Measurements from ENCODE around the gene MYOM3.

MYOM3 gene

GRCh38 chr1:24121406-24121805 is 9.5 kb upstream of the MYOM3 start:
- WGBS, 2 donors (ENCODE audit: extremely low coverage in 2 of 2, insufficient read length in 2 of 2, insufficient replicate concordance in 1 of 2), result no CpG with 5 or more reads among the region's 14 CpGs
- peak overlapping the region; percentile 40 for H2AK5ac ChIP-seq (ENCODE audit: low read depth, low read length)
- no peaks in the 10 kb centered on the region for H3K79me1 ChIP-seq (ENCODE audit: low read depth, low read length)
- no peak overlapping the region for H3K9ac ChIP-seq (ENCODE audit: low read depth, low read length, poor library complexity)
- H4K8ac ChIP-seq (ENCODE audit: low read depth, low read length), result no peak overlapping the region
- H3K18ac ChIP-seq (ENCODE audit: low read length), result peak overlapping the region; percentile 41
- peak overlapping the region; percentile 51 for H2BK15ac ChIP-seq (ENCODE audit: low read length)
- peaks cover 0 to 3% of the 10 kb centered on the region in 2 donors for H3K4me1 ChIP-seq (ENCODE audit: control insufficient read depth in 2 of 2, insufficient read depth in 1 of 2, low read depth in 1 of 2, low read length in 2 of 2)
- H3K27ac ChIP-seq (replicated peaks; ENCODE audit: low read length), result no peak overlapping the region
- no peak for DNase-seq (ENCODE audit: low spot score)
- no peak overlapping the region for H2BK120ac ChIP-seq (ENCODE audit: low read depth, low read length)
- H3K14ac ChIP-seq (ENCODE audit: low read length), result peak overlapping the region; percentile 48
- no peak overlapping the region for H3K4ac ChIP-seq (ENCODE audit: low read length)
- H3K27me3 ChIP-seq (ENCODE audit: control insufficient read depth in 3 of 3, insufficient read depth in 3 of 3, low read depth in 1 of 3, low read length in 3 of 3), result peaks cover 0 to 4% (median 0%) of the 10 kb centered on the region in 3 experiments
- no peaks in the 10 kb centered on the region for H3K9me3 ChIP-seq (replicated peaks in 1 of 2; ENCODE audit: control insufficient read depth in 2 of 2, insufficient read depth in 1 of 2, low read depth in 1 of 2, low read length in 2 of 2)
- no peak overlapping the region for H4K91ac ChIP-seq (ENCODE audit: low read depth, low read length, poor library complexity)
- no peak overlapping the region for H3K23ac ChIP-seq (ENCODE audit: low read depth, low read length, poor library complexity)
- H3K36me3 ChIP-seq (replicated peaks in 1 of 2; ENCODE audit: control insufficient read depth in 2 of 2, insufficient read depth in 2 of 2, low read length in 2 of 2), result no peaks in the 10 kb centered on the region
- no peak overlapping the region for H2BK12ac ChIP-seq (ENCODE audit: low read length)
- no peak overlapping the region for H3K4me2 ChIP-seq (ENCODE audit: insufficient read depth, low read length, poor library complexity, severe bottlenecking)
- no peak overlapping the region for H3K4me3 ChIP-seq (ENCODE audit: low read length in 2 of 2)
- peak overlapping the region; percentile 15 for H2BK5ac ChIP-seq (ENCODE audit: low read length)
- H2AFZ ChIP-seq (ENCODE audit: low read length), result no peak overlapping the region

- Histone ChIP-seq H3K4me3 (ENCODE audit: low read length in 2 of 2) (no peak overlapping the region), H2BK12ac (ENCODE audit: low read length) (no peak overlapping the region), H3K23ac (ENCODE audit: low read depth, low read length, poor library complexity) (no peak overlapping the region), H3K36me3 (replicated peaks in 1 of 2; ENCODE audit: control insufficient read depth in 2 of 2, insufficient read depth in 2 of 2, low read length in 2 of 2) (no peaks in the 10 kb centered on the region), H2AK5ac (ENCODE audit: low read depth, low read length) (no peak overlapping the region), H3K79me1 (ENCODE audit: low read depth, low read length) (no peaks in the 10 kb centered on the region), H2BK15ac (ENCODE audit: low read length) (no peak overlapping the region), H4K8ac (ENCODE audit: low read depth, low read length) (no peak overlapping the region), H3K27ac (replicated peaks; ENCODE audit: low read length) (no peak overlapping the region), H2BK120ac (ENCODE audit: low read depth, low read length) (no peak overlapping the region), H4K91ac (ENCODE audit: low read depth, low read length, poor library complexity) (no peak overlapping the region), H3K27me3 (ENCODE audit: control insufficient read depth in 3 of 3, insufficient read depth in 3 of 3, low read depth in 1 of 3, low read length in 3 of 3) (peaks cover 0 to 5% (median 0%) of the 10 kb centered on the region in 3 experiments), H2BK5ac (ENCODE audit: low read length) (no peak overlapping the region), H3K4ac (ENCODE audit: low read length) (no peak overlapping the region), H2AFZ (ENCODE audit: low read length) (no peak overlapping the region), H3K4me1 (ENCODE audit: control insufficient read depth in 2 of 2, insufficient read depth in 1 of 2, low read depth in 1 of 2, low read length in 2 of 2) (peaks cover 0 to 3% of the 10 kb centered on the region in 2 donors), H3K9me3 (replicated peaks in 1 of 2; ENCODE audit: control insufficient read depth in 2 of 2, insufficient read depth in 1 of 2, low read depth in 1 of 2, low read length in 2 of 2) (no peaks in the 10 kb centered on the region), H3K9ac (ENCODE audit: low read depth, low read length, poor library complexity) (no peak overlapping the region), H3K18ac (ENCODE audit: low read length) (no peak overlapping the region), H3K14ac (ENCODE audit: low read length) (no peak overlapping the region), H3K4me2 (ENCODE audit: insufficient read depth, low read length, poor library complexity, severe bottlenecking) (no peak overlapping the region)
- no peak for DNase-seq (ENCODE audit: low spot score)
- no CpG with 5 or more reads among the region's 3 CpGs for WGBS, 2 donors (ENCODE audit: extremely low coverage in 2 of 2, insufficient read length in 2 of 2, insufficient replicate concordance in 1 of 2)
Measured at GRCh38 chr1:24120965-24121364, 9.0 kb upstream of the MYOM3 start.

GRCh38 chr1:24119859-24120756 is 8.2 kb upstream of the MYOM3 start:
- Histone ChIP-seq H3K36me3 (replicated peaks in 1 of 2; ENCODE audit: control insufficient read depth in 2 of 2, insufficient read depth in 2 of 2, low read length in 2 of 2) (no peaks in the 10 kb centered on the region), H4K8ac (ENCODE audit: low read depth, low read length) (peak overlapping the region; percentile 45), H3K79me1 (ENCODE audit: low read depth, low read length) (no peaks in the 10 kb centered on the region), H3K4me2 (ENCODE audit: insufficient read depth, low read length, poor library complexity, severe bottlenecking) (no peak overlapping the region), H3K4ac (ENCODE audit: low read length) (no peak overlapping the region), H2BK12ac (ENCODE audit: low read length) (no peak overlapping the region), H3K23ac (ENCODE audit: low read depth, low read length, poor library complexity) (no peak overlapping the region), H4K91ac (ENCODE audit: low read depth, low read length, poor library complexity) (no peak overlapping the region), H2BK15ac (ENCODE audit: low read length) (no peak overlapping the region), H3K27me3 (ENCODE audit: control insufficient read depth in 3 of 3, insufficient read depth in 3 of 3, low read depth in 1 of 3, low read length in 3 of 3) (peaks cover 0 to 7% (median 0%) of the 10 kb centered on the region in 3 experiments), H3K14ac (ENCODE audit: low read length) (no peak overlapping the region), H3K4me3 (ENCODE audit: low read length in 2 of 2) (no peak overlapping the region), H3K9ac (ENCODE audit: low read depth, low read length, poor library complexity) (no peak overlapping the region), H2BK5ac (ENCODE audit: low read length) (no peak overlapping the region), H3K4me1 (ENCODE audit: control insufficient read depth in 2 of 2, insufficient read depth in 1 of 2, low read depth in 1 of 2, low read length in 2 of 2) (peaks cover 0 to 3% of the 10 kb centered on the region in 2 donors), H3K18ac (ENCODE audit: low read length) (no peak overlapping the region), H2AFZ (ENCODE audit: low read length) (no peak overlapping the region), H3K9me3 (replicated peaks in 1 of 2; ENCODE audit: control insufficient read depth in 2 of 2, insufficient read depth in 1 of 2, low read depth in 1 of 2, low read length in 2 of 2) (no peaks in the 10 kb centered on the region), H2AK5ac (ENCODE audit: low read depth, low read length) (no peak overlapping the region), H3K27ac (replicated peaks; ENCODE audit: low read length) (no peak overlapping the region), H2BK120ac (ENCODE audit: low read depth, low read length) (no peak overlapping the region)
- DNase-seq (ENCODE audit: low spot score), result no peak
- WGBS, 2 donors (ENCODE audit: extremely low coverage in 2 of 2, insufficient read length in 2 of 2, insufficient replicate concordance in 1 of 2), result no CpG with 5 or more reads among the region's 17 CpGs

- no peak overlapping the region for H3K4me2 ChIP-seq (ENCODE audit: insufficient read depth, low read length, poor library complexity, severe bottlenecking)
- no peak overlapping the region for H3K23ac ChIP-seq (ENCODE audit: low read depth, low read length, poor library complexity)
- no peak overlapping the region for H4K8ac ChIP-seq (ENCODE audit: low read depth, low read length)
- H2AFZ ChIP-seq (ENCODE audit: low read length), result no peak overlapping the region
- no peak overlapping the region for H2AK5ac ChIP-seq (ENCODE audit: low read depth, low read length)
- no peak overlapping the region for H3K27ac ChIP-seq (replicated peaks; ENCODE audit: low read length)
- H2BK15ac ChIP-seq (ENCODE audit: low read length), result no peak overlapping the region
- H3K18ac ChIP-seq (ENCODE audit: low read length), result no peak overlapping the region
- H3K4me1 ChIP-seq (ENCODE audit: control insufficient read depth in 2 of 2, insufficient read depth in 1 of 2, low read depth in 1 of 2, low read length in 2 of 2), result peaks cover 0 to 3% of the 10 kb centered on the region in 2 donors
- no peaks in the 10 kb centered on the region for H3K79me1 ChIP-seq (ENCODE audit: low read depth, low read length)
- no peaks in the 10 kb centered on the region for H3K9me3 ChIP-seq (replicated peaks in 1 of 2; ENCODE audit: control insufficient read depth in 2 of 2, insufficient read depth in 1 of 2, low read depth in 1 of 2, low read length in 2 of 2)
- no peak overlapping the region for H2BK5ac ChIP-seq (ENCODE audit: low read length)
- H3K36me3 ChIP-seq (replicated peaks in 1 of 2; ENCODE audit: control insufficient read depth in 2 of 2, insufficient read depth in 2 of 2, low read length in 2 of 2), result no peaks in the 10 kb centered on the region
- H2BK120ac ChIP-seq (ENCODE audit: low read depth, low read length), result no peak overlapping the region
- peaks cover 0 to 7% (median 0%) of the 10 kb centered on the region in 3 experiments for H3K27me3 ChIP-seq (ENCODE audit: control insufficient read depth in 3 of 3, insufficient read depth in 3 of 3, low read depth in 1 of 3, low read length in 3 of 3)
- H3K4me3 ChIP-seq (ENCODE audit: low read length in 2 of 2), result no peak overlapping the region
- H3K14ac ChIP-seq (ENCODE audit: low read length), result peak overlapping the region; percentile 60
- no peak overlapping the region for H2BK12ac ChIP-seq (ENCODE audit: low read length)
- DNase-seq (ENCODE audit: low spot score), result no peak
- no peak overlapping the region for H3K4ac ChIP-seq (ENCODE audit: low read length)
- no CpG with 5 or more reads among the region's 5 CpGs for WGBS, 2 donors (ENCODE audit: extremely low coverage in 2 of 2, insufficient read length in 2 of 2, insufficient replicate concordance in 1 of 2)
- no peak overlapping the region for H3K9ac ChIP-seq (ENCODE audit: low read depth, low read length, poor library complexity)
- no peak overlapping the region for H4K91ac ChIP-seq (ENCODE audit: low read depth, low read length, poor library complexity)
Measured at GRCh38 chr1:24119489-24119858, 7.5 kb upstream of the MYOM3 start.

All from neuronal stem cell (in vitro differentiated cells).